Breast epithelium (tissue), 4 donors: ENCODE measurements around the gene MLLT10. TPM values are rescaled to one million over a fixed set of nuclear protein-coding genes. Genes with fewer than 3 reads are reported as not detected.

Experiments
- DNase-seq, 2 donors: peaks; one replicate each; pipeline ENCODE4 v3.0.0-alpha.2; 2019; ENCODE audit warnings: low spot score in 2 of 2
- H3K27ac ChIP-seq, 2 donors: fragments of 200-600 bp; sonication (generic) in 1 of 2; one replicate each; pipeline ENCODE4 v1.5.1; 2016 to 2019; ENCODE audit warnings: mild to moderate bottlenecking in 1 of 2
- H3K27me3 ChIP-seq, 2 donors: fragments of 200-600 bp; sonication (generic) in 1 of 2; one replicate each; pipeline versions ENCODE4 v1.5.1 to v1.6.0; 2017 to 2019; ENCODE audit warnings: control low read depth in 1 of 2, mild to moderate bottlenecking in 1 of 2
- H3K36me3 ChIP-seq: fragments of 200-600 bp; one replicate; pipeline ENCODE4 v1.5.1; 2019
- H3K4me1 ChIP-seq, 2 donors: fragments of 200-600 bp; sonication (generic); one replicate each; pipeline ENCODE4 v1.5.1; 2016 to 2019; ENCODE audit warnings: control low read depth in 1 of 2
- H3K4me3 ChIP-seq, 3 donors: fragments of 200-600 bp; sonication (generic); 1 replicate in 2 of 3; 2 replicates in 1 of 3; pipeline ENCODE4 v1.5.1; 2016 to 2019; ENCODE audit warnings: mild to moderate bottlenecking in 3 of 3, moderate library complexity in 2 of 3
- H3K9me3 ChIP-seq, 2 donors: fragments of 200-600 bp; sonication (generic) in 1 of 2; one replicate each; pipeline ENCODE4 v1.5.1; 2016 to 2019; ENCODE audit warnings: control low read depth in 1 of 2
- CTCF ChIP-seq, 3 donors: fragments of 450-650 bp; IDR thresholded peaks; one replicate each; pipeline ENCODE4 v1.5.1; 2016 to 2017; ENCODE audit warnings: antibody characterized with exemption in 3 of 3, mild to moderate bottlenecking in 3 of 3, moderate library complexity in 3 of 3
- POLR2A ChIP-seq: fragments of 450-650 bp; IDR thresholded peaks from one replicate; pipeline ENCODE4 v1.6.1; 2016; ENCODE audit warnings: antibody characterized with exemption, mild to moderate bottlenecking, moderate library complexity
- POLR2AphosphoS5 ChIP-seq, 3 donors: sonication (generic); formaldehyde crosslinking; IDR thresholded peaks; one replicate each; pipeline ENCODE4 v1.6.1; 2017; ENCODE audit warnings: antibody characterized with exemption in 3 of 3
- intact Hi-C: fragments of 100-400 bp; cut with DNase I; formaldehyde crosslinking; loops from one replicate; pipeline ENCODE4 v1.15.1; 2023; ENCODE audit warnings: low total_unique reads
- total RNA-seq, 3 donors: library from RNA; depleted of rRNA; stranded (reverse); fragments of >200 nt; gene quantifications; one replicate each; pipeline ENCODE4 v1.1.0, GENCODE V29; 2016

Gene MLLT10
- total RNA-seq, 3 donors from 2014 or later = 45.6 to 74.6 (median 58.0) TPM

- Histone ChIP-seq H3K4me3 (no peak overlapping the region), H3K27ac (no peak overlapping the region), H3K4me1 (no peaks in the 10 kb centered on the region), H3K36me3 (no peaks in the 10 kb centered on the region), H3K9me3 (no peaks in the 10 kb centered on the region), H3K27me3 (no peaks in the 10 kb centered on the region)
- intact Hi-C loops = loop anchor here (10.0 kb wide), 1 partner anchor 826 kb away; no protein-coding TSS in a partner anchor
- no peak for DNase-seq
- TF ChIP-seq CTCF (IDR thresholded peaks at IDR 0.05) (no peak), POLR2AphosphoS5 (IDR thresholded peaks at IDR 0.05) (no peak)
These were observed 225.2 kb downstream of the MLLT10 start for GRCh38 chr10:21759232-21759631.

- no peak overlapping the region for H3K27ac ChIP-seq
- TF ChIP-seq CTCF (IDR thresholded peaks at IDR 0.05) (no peak), POLR2AphosphoS5 (IDR thresholded peaks at IDR 0.05) (no peak), POLR2A (no peak)
- H3K4me3 ChIP-seq = no peak overlapping the region
- no peak for DNase-seq
- H3K4me1 ChIP-seq = no peaks in the 10 kb centered on the region
- H3K9me3 ChIP-seq = no peaks in the 10 kb centered on the region
- intact Hi-C loops = no loop called here
- no peaks in the 10 kb centered on the region for H3K27me3 ChIP-seq
- no peaks in the 10 kb centered on the region for H3K36me3 ChIP-seq
These were observed 226.3 kb downstream of the MLLT10 start for GRCh38 chr10:21760332-21760731.

GRCh38 chr10:21764466-21765189 is 230.6 kb downstream of the MLLT10 start:
- H3K36me3 ChIP-seq = no peaks in the 10 kb centered on the region
- intact Hi-C loops = no loop called here
- no peaks in the 10 kb centered on the region for H3K9me3 ChIP-seq
- H3K4me3 ChIP-seq = no peak overlapping the region
- no peaks in the 10 kb centered on the region for H3K4me1 ChIP-seq
- no peaks in the 10 kb centered on the region for H3K27me3 ChIP-seq
- no peak overlapping the region for H3K27ac ChIP-seq
- TF ChIP-seq CTCF (IDR thresholded peaks at IDR 0.05) (no peak), POLR2A (no peak), POLR2AphosphoS5 (IDR thresholded peaks at IDR 0.05) (no peak)
- DNase-seq = no peak

- no peaks in the 10 kb centered on the region for H3K4me1 ChIP-seq
- TF ChIP-seq CTCF (IDR thresholded peaks at IDR 0.05) (no peak), POLR2A (no peak), POLR2AphosphoS5 (IDR thresholded peaks at IDR 0.05) (no peak)
- H3K27me3 ChIP-seq = no peaks in the 10 kb centered on the region
- no peak overlapping the region for H3K27ac ChIP-seq
- H3K9me3 ChIP-seq = no peaks in the 10 kb centered on the region
- no peaks in the 10 kb centered on the region for H3K36me3 ChIP-seq
- no peak overlapping the region for H3K4me3 ChIP-seq
- no peak for DNase-seq
- intact Hi-C loops = no loop called here
These were observed 235.0 kb downstream of the MLLT10 start for GRCh38 chr10:21769041-21769440.

- TF ChIP-seq POLR2AphosphoS5 (IDR thresholded peaks at IDR 0.05) = no peak
- TF ChIP-seq POLR2A = no peak
- intact Hi-C loops = loop anchor here (5.0 kb wide), 1 partner anchor 936 kb away; no protein-coding TSS in a partner anchor
- Histone ChIP-seq H3K4me3 (no peak overlapping the region), H3K9me3 (no peaks in the 10 kb centered on the region), H3K27ac (no peak overlapping the region), H3K4me1 (no peaks in the 10 kb centered on the region), H3K36me3 (no peaks in the 10 kb centered on the region), H3K27me3 (no peaks in the 10 kb centered on the region)
- no peak for DNase-seq
These were observed 237.2 kb downstream of the MLLT10 start for GRCh38 chr10:21771219-21771618.
